Subcutaneous abdominal adipose tissue (tissue), 5 donors: Measurements from ENCODE around the gene MRLN.
"Not testable (repeated sequence)": the region's sequence is repeated elsewhere in the genome, so short reads cannot be mapped to it uniquely, and the experiment has no call there.

Experiments used
- H3K27ac ChIP-seq: one replicate; pipeline ENCODE4 v1.7.0; 2013; ENCODE audit warnings: low read depth, mild to moderate bottlenecking, inconsistent platforms, low read length, moderate library complexity
- H3K27me3 ChIP-seq, 5 donors: one replicate each; pipeline ENCODE4 v1.7.0; 2013; ENCODE audit warnings: low read length in 5 of 5, inconsistent platforms in 1 of 5; ENCODE audit not compliant: control insufficient read depth in 5 of 5, insufficient read depth in 4 of 5
- H3K36me3 ChIP-seq, 5 donors: one replicate each; pipeline ENCODE4 v1.7.0; 2013; ENCODE audit warnings: low read length in 5 of 5; ENCODE audit not compliant: control insufficient read depth in 5 of 5, insufficient read depth in 5 of 5
- H3K4me1 ChIP-seq, 5 donors: one replicate each; pipeline ENCODE4 v1.7.0; 2013; ENCODE audit warnings: low read length in 5 of 5, mild to moderate bottlenecking in 3 of 5, moderate library complexity in 1 of 5; ENCODE audit not compliant: control insufficient read depth in 5 of 5, insufficient read depth in 5 of 5
- H3K4me3 ChIP-seq, 5 donors: one replicate each; pipeline ENCODE4 v1.7.0; 2013; ENCODE audit warnings: low read length in 5 of 5, low read depth in 1 of 5
- H3K9ac ChIP-seq, 5 donors: one replicate each; pipeline ENCODE4 v1.7.0; 2013; ENCODE audit warnings: low read length in 5 of 5, mild to moderate bottlenecking in 4 of 5, moderate library complexity in 3 of 5
- H3K9me3 ChIP-seq, 5 donors: one replicate each; pipeline ENCODE4 v1.7.0; 2013; ENCODE audit warnings: low read length in 5 of 5; ENCODE audit not compliant: control insufficient read depth in 5 of 5
- donor health status: healthy.
- donor health status: healthy.
- donor health status: healthy.
- donor health status: healthy.
- donor health status: healthy.

Gene MRLN

DNA sequence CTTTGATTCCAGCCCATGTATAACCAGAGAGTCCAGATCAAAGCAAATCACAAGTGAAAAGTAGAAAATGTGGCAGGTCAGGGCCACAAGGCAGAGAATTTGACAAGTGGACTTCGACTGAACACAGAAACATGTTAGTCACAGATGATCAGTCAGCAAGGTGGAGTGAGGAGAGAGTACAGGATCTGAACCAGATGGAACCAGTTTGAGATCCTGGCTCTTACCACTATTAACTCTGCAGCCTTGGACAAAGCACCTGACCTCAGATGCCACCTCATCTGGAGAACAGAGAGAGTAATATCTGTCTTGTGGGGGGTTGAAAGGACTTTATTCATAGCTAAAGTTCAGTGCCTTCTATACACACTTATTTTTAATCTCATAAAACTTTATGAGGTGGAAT, 4.4 kb downstream of the MRLN start:
- Histone ChIP-seq H3K9ac (no peak overlapping the region), H3K9me3 (no peaks in the 10 kb centered on the region), H3K4me3 (no peak overlapping the region), H3K4me1 (no peaks in the 10 kb centered on the region), H3K27me3 (no peaks in the 10 kb centered on the region), H3K36me3 (no peaks in the 10 kb centered on the region), H3K27ac (no peak overlapping the region)

DNA sequence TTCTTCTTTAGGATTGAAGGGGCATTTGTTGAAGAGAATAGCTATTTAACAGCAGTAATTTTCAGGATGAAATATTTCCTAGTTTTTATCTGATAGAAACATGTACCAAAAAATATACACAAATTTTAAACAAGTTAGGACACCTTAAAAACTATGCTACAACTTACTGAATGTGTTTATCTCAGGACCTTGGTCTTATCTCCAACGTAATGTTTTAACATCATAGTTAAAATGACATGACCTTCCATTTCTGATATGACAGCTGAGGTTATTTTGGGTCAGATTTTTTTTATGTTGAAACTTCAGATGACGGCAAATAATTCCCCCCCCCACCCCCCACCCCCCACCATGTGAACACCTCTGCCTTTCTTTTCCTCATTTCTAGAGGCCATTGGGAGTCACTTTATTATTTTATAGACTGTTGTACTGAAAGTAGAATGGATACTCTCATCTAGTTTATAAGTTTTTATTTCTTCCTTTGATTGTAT, 8.0 kb downstream of the MRLN start:
- no peaks in the 10 kb centered on the region for H3K4me1 ChIP-seq
- H3K9me3 ChIP-seq = no peaks in the 10 kb centered on the region
- no peaks in the 10 kb centered on the region for H3K36me3 ChIP-seq
- no peaks in the 10 kb centered on the region for H3K27me3 ChIP-seq
- no peak overlapping the region for H3K9ac ChIP-seq
- no peak overlapping the region for H3K4me3 ChIP-seq
- H3K27ac ChIP-seq = no peak overlapping the region

DNA sequence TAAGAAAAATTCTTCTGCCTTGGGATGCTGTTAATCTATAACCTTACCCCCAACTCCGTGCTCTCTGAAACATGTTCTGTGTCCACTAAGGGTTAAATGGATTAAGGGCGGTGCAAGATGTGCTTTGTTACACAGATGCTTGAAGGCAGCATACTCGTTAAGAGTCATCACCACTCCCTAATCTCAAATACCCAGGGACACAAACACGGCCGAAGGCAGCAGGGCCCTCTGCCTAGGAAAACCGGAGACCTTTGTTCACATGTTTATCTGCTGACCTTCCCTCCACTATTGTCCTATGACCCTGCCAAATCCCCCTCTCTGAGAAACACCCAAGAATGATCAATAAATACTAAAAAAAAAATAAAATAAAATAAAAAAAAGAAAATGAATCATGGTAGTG, 8.5 kb downstream of the MRLN start:
- not testable (repeated sequence) for H3K36me3 ChIP-seq, H3K9ac ChIP-seq, H3K27me3 ChIP-seq, H3K27ac ChIP-seq, H3K4me3 ChIP-seq, H3K4me1 ChIP-seq, H3K9me3 ChIP-seq

DNA sequence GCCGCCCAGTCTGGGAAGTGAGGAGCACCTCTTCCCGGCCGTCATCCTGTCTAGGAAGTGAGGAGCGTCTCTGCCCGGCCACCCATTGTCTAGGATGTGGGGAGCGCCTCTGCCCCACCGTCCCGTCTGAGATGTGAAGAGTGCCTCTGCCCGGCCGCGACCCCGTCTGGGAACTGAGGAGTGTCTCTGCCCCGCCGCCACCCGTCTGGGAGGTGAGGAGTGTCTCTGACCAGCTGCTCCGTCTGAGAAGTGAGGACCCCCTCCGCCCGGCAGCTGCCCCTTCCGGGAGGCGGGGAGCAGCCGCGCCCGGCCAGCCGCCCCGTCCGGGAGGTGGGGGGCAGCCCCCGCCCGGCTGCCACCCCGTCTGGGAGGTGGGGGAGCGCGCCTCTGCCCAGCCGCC, 9.1 kb downstream of the MRLN start:
- H3K9ac ChIP-seq, H3K27ac ChIP-seq, H3K4me3 ChIP-seq, H3K9me3 ChIP-seq, H3K36me3 ChIP-seq, H3K27me3 ChIP-seq, H3K4me1 ChIP-seq: not testable (repeated sequence)

DNA sequence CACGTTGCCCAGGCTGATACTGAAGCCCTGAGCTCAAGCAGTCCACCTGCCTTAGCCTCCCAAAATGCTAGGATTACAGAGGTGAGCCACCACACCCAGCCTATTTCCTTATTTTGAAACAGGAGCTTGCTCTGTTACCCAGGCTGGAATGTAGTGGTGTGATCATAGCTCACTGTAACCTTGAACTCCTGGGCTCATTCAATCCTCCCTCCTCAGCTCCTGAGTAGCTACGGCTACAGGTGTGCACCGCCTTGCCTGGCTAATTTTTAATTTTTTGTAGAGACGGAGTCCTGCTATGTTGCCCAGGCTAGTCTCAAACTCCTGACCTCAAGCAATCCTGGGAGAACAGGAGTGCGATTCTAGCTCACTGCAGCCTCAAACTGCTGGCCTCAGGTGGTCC, 11.7 kb downstream of the MRLN start:
- no peak overlapping the region for H3K27ac ChIP-seq
- H3K36me3 ChIP-seq = no peaks in the 10 kb centered on the region
- no peaks in the 10 kb centered on the region for H3K9me3 ChIP-seq
- no peaks in the 10 kb centered on the region for H3K4me1 ChIP-seq
- no peak overlapping the region for H3K9ac ChIP-seq
- H3K4me3 ChIP-seq = no peak overlapping the region
- no peaks in the 10 kb centered on the region for H3K27me3 ChIP-seq

DNA sequence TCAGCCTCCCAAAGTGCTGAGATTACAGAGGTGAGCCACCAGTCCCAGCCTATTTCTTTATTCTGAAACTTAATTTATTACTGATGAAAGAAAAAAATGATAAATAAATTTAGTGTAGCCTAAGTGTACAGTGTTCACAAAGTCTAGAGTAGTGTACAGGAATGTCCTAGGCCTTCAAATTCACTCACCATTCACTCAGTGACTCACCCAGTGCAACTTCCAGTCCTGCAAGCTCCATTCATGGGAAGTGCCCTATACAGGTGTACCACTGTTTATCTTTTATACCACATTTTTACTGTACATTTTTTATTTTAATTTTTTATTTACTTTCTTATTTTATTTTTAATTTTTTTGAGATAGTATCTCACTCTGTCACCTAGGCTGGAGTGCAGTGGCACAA, 12.2 kb downstream of the MRLN start:
- no peaks in the 10 kb centered on the region for H3K36me3 ChIP-seq
- H3K27me3 ChIP-seq = no peaks in the 10 kb centered on the region
- no peak overlapping the region for H3K4me3 ChIP-seq
- H3K4me1 ChIP-seq = no peaks in the 10 kb centered on the region
- H3K27ac ChIP-seq = no peak overlapping the region
- H3K9me3 ChIP-seq = no peaks in the 10 kb centered on the region
- H3K9ac ChIP-seq = no peak overlapping the region

DNA sequence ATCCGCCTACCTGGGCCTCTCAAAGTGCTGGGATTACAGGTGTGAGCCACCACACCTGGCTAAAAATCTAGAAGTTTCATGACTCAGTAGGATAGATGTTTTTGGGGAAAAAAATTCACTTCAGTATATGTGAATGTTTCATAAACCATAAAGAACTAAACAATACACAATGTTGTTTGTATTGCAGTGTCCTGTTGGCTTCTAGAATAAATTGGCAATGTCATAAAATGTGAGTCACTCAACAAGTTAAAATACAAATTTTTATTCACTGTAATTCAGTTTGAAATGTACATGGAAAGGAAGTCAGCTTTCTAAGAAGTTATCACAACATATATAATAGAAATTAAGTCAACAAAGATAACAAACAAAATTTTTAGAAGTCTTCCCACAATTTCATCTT, 16.5 kb downstream of the MRLN start:
- Histone ChIP-seq H3K4me1 (no peaks in the 10 kb centered on the region), H3K36me3 (no peaks in the 10 kb centered on the region), H3K27ac (no peak overlapping the region), H3K9ac (no peak overlapping the region), H3K4me3 (no peak overlapping the region), H3K27me3 (no peaks in the 10 kb centered on the region), H3K9me3 (no peaks in the 10 kb centered on the region)

DNA sequence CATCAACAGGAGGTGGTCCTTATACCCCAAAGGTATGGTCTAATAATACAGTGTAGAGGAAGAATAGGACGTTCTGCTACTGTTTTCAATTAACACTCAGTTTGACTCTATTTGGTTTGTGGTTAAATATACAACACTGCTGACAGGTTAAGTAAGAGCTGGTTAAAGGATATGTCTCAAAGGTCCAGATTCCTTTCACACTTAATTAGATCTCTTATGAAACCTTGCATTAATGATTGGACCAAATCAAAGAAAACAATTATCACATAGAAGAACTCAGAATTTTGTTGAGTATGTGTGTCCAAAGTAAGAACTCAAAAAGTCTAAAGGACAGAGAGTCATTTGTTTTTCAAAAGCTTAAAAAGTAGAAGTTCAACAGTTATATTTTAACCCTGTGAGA, 18.0 kb downstream of the MRLN start:
- no peaks in the 10 kb centered on the region for H3K9me3 ChIP-seq
- H3K4me3 ChIP-seq = no peak overlapping the region
- H3K9ac ChIP-seq = no peak overlapping the region
- H3K27ac ChIP-seq = no peak overlapping the region
- no peaks in the 10 kb centered on the region for H3K4me1 ChIP-seq
- no peaks in the 10 kb centered on the region for H3K36me3 ChIP-seq
- no peaks in the 10 kb centered on the region for H3K27me3 ChIP-seq

DNA sequence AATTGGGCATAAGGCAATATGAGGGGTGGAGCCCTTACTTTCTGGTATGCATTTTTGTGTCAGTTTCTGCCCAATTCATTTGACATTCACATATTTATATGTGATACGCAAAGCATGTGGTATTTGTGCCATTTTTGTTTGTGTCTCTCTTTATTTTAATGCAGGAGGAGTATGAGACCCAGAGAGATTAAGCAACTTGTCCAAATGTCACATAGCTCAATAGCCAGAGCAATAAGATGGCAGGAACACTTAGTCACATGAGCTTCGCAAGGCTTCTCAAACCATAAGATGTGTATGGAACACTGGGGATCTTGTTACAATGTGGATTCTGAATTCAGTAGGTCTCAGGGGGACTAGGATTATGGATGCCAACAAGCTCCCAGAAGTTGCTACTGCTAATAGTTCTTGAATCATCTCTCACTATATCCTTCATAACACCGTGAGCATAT, 19.2 kb downstream of the MRLN start:
- Histone ChIP-seq H3K4me3 (no peak overlapping the region), H3K4me1 (no peaks in the 10 kb centered on the region), H3K36me3 (no peaks in the 10 kb centered on the region), H3K9me3 (no peaks in the 10 kb centered on the region), H3K9ac (no peak overlapping the region), H3K27me3 (no peaks in the 10 kb centered on the region), H3K27ac (no peak overlapping the region)

DNA sequence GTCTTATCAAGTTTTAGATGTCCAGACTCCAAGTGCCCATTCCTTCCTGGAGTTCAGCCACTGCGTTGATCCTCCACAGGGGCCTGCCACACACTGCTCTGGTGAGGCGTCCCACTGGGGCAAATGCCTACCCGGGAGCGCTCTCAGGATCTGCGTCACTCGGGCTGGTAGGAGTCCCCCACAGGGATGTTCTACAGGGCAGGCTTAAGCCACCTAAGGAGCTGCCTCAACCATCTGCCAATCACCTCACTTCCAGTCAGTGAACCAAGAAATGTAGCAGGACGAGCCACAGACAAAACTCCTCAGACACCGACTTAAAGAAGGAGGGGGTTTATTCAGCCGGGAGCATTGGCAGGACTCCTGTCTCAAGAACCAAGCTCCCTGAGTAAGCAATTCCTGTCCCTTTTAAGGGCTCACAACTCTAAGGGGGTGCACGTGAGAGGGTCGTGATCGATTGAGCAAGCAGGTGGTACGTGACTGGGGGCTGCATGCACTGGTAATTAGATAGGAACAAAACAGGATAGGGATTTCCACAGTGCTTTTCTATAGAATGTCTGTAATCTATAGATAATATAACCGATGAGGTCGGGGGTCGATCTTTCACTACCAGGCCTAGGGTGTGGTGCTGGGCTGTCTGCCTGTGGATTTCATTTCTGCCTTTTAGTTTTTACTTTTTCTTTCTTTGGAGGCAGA, 19.8 kb downstream of the MRLN start:
- H3K9me3 ChIP-seq, H3K9ac ChIP-seq, H3K36me3 ChIP-seq, H3K4me1 ChIP-seq, H3K27me3 ChIP-seq, H3K4me3 ChIP-seq, H3K27ac ChIP-seq: not testable (repeated sequence)

DNA sequence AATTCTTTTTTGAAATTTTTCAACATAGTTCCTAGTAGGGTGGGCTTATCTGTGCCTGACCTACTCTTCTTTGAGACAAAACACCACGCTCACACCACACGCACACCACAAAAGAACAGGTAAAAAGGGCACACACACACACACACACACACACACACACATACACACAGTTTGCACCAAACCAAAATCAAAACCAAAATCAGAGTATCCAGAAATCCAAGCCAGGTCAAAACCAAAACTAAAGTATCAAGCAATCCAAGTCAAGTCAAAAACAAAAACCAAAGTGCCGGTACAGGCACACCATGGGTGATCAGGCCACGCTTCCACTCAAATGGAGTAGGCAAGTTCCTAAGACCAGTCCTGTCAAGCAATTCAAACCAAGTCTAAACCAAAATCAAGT, 20.4 kb downstream of the MRLN start:
- H3K9me3 ChIP-seq, H3K9ac ChIP-seq, H3K4me1 ChIP-seq, H3K27me3 ChIP-seq, H3K27ac ChIP-seq, H3K4me3 ChIP-seq, H3K36me3 ChIP-seq: not testable (repeated sequence)
